H1 (cell line): ENCODE results near the gene KDM8. TPM values are rescaled to one million over a fixed set of nuclear protein-coding genes. Genes with fewer than 3 reads are reported as not detected.

Experiments
- SUZ12 ChIP-seq: fragments of 200-600 bp; sonication (generic); IDR thresholded peaks from 2 replicates; pipeline ENCODE4 v1.6.1; 2012; ENCODE audit warnings: mild to moderate bottlenecking, inconsistent platforms, low read length, moderate library complexity, mixed read lengths
- polyA plus RNA-seq, 7 experiments: library from polyadenylated mRNA; depleted of rRNA in 3 of 7; stranded (reverse) in 5 of 7; unstranded in 2 of 7; fragments of >200 nt in 5 of 7; fragments of 200-250 nt in 2 of 7; gene quantifications; 1 replicate in 5 of 7; 2 replicates in 1 of 7; 4 replicates in 1 of 7; pipeline versions ENCODE4 v1.2.1 to v1.2.3, GENCODE V29; 2011 to 2013; ENCODE audit warnings: missing spikeins in 2 of 7, mixed read lengths in 2 of 7
- total RNA-seq: library from RNA; stranded (reverse); fragmentation: NEBNext Ultra II Directional; extraction: Animal tissue kit (Norgen Biotek cat#: 25700); gene quantifications from 2 replicates; pipeline ENCODE4 v1.2.1, GENCODE V29; 2021

Gene KDM8
- total and polyA plus RNA-seq, 2 of the 8 experiments (the other 6 are each of a cell fraction or from before 2014, with no cell fraction given), result 10.3 to 12.8 TPM

DNA sequence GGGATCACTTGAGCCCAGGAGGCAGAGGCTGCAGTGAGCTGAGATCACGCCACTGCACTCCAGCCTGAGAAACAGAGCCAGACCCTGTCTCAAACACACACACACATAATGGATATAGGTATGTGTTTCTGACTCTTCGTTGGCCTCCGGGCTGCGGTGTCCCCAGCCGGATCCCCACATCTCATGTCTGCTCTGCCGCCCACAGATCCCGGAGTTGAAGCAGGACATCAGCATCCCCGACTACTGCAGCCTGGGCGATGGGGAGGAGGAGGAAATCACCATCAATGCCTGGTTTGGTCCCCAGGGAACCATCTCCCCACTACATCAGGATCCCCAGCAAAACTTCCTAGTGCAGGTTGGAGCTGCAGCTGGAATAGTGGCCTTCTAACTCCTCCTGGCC, 15.4 kb downstream of the KDM8 start (continued):
- TF ChIP-seq SUZ12, result no peak
